Liver (tissue), 9 donors: ENCODE results near the gene IWS1. TPM values are rescaled to one million over a fixed set of nuclear protein-coding genes. Genes with fewer than 3 reads are reported as not detected.
"Not testable (repeated sequence)": the region's sequence is repeated elsewhere in the genome, so short reads cannot be mapped to it uniquely, and the experiment has no call there.

Experiments
- DNase-seq: peaks from one replicate; pipeline ENCODE4 v3.0.0-alpha.2; 2017; ENCODE audit warnings: low spot score
- H3K27ac ChIP-seq, 2 donors: one replicate each; pipeline ENCODE4 v1.7.0; 2013; ENCODE audit warnings: inconsistent platforms in 2 of 2, low read length in 2 of 2, control low read depth in 1 of 2, low read depth in 1 of 2, mild to moderate bottlenecking in 1 of 2
- H3K27me3 ChIP-seq, 4 donors: one replicate each; pipeline versions ENCODE4 v1.6.1 to v1.7.0; 2013; ENCODE audit warnings: low read length in 3 of 4, inconsistent platforms in 1 of 4, mild to moderate bottlenecking in 1 of 4, moderate library complexity in 1 of 4; ENCODE audit not compliant: control insufficient read depth in 4 of 4, insufficient read depth in 4 of 4
- H3K36me3 ChIP-seq, 4 donors: one replicate each; pipeline versions ENCODE4 v1.6.1 to v1.7.0; 2013; ENCODE audit warnings: low read length in 3 of 4, mild to moderate bottlenecking in 3 of 4, low read depth in 1 of 4, moderate library complexity in 1 of 4; ENCODE audit not compliant: control insufficient read depth in 4 of 4, insufficient read depth in 3 of 4
- H3K4me1 ChIP-seq, 4 donors: one replicate each; pipeline versions ENCODE4 v1.6.1 to v1.7.0; 2013; ENCODE audit warnings: low read length in 3 of 4, mild to moderate bottlenecking in 3 of 4, moderate library complexity in 1 of 4; ENCODE audit not compliant: control insufficient read depth in 4 of 4, insufficient read depth in 4 of 4
- H3K4me3 ChIP-seq, 3 donors: one replicate each; pipeline versions ENCODE4 v1.6.1 to v1.7.0; 2013; ENCODE audit warnings: low read length in 3 of 3, control low read depth in 1 of 3, low read depth in 1 of 3, mild to moderate bottlenecking in 1 of 3
- H3K9ac ChIP-seq, 2 donors: one replicate each; pipeline ENCODE4 v1.7.0; 2013; ENCODE audit warnings: low read length in 2 of 2, mild to moderate bottlenecking in 2 of 2, moderate library complexity in 2 of 2, control low read depth in 1 of 2, low read depth in 1 of 2
- H3K9me3 ChIP-seq, 4 donors: one replicate each; pipeline versions ENCODE4 v1.6.1 to v1.7.0; 2013; ENCODE audit warnings: low read length in 3 of 4; ENCODE audit not compliant: control insufficient read depth in 4 of 4
- EGR1 ChIP-seq, 2 donors: IDR thresholded peaks; 2 replicates each; pipeline ENCODE4 v1.6.1; 2016 to 2018; ENCODE audit warnings: antibody characterized with exemption in 2 of 2, low read depth in 2 of 2
- FOXA1 ChIP-seq: IDR thresholded peaks from 2 replicates; pipeline ENCODE4 v1.6.1; 2016; ENCODE audit warnings: antibody characterized with exemption
- FOXA2 ChIP-seq: IDR thresholded peaks from 2 replicates; pipeline ENCODE4 v1.6.1; 2016; ENCODE audit warnings: antibody characterized with exemption
- HNF4G ChIP-seq: IDR thresholded peaks from 2 replicates; pipeline ENCODE4 v1.6.1; 2016; ENCODE audit warnings: antibody characterized with exemption
- NR2F2 ChIP-seq: IDR thresholded peaks from 2 replicates; pipeline ENCODE4 v1.6.1; 2016; ENCODE audit warnings: antibody characterized with exemption
- RAD21 ChIP-seq, 2 donors: IDR thresholded peaks; 2 replicates each; pipeline ENCODE4 v1.6.1; 2016; ENCODE audit warnings: antibody characterized with exemption in 2 of 2, mild to moderate bottlenecking in 2 of 2
- RXRA ChIP-seq, 2 donors: IDR thresholded peaks; 2 replicates each; pipeline ENCODE4 v1.6.1; 2017 to 2018; ENCODE audit warnings: antibody characterized with exemption in 2 of 2, mild to moderate bottlenecking in 1 of 2
- SP1 ChIP-seq: IDR thresholded peaks from 2 replicates; pipeline ENCODE4 v1.6.1; 2018; ENCODE audit warnings: antibody characterized with exemption, mild to moderate bottlenecking
- TAF1 ChIP-seq: conservative IDR thresholded peaks from 2 replicates; pipeline ENCODE4 v1.6.1; 2016; ENCODE audit warnings: antibody characterized with exemption, mild to moderate bottlenecking
- YY1 ChIP-seq: IDR thresholded peaks from 2 replicates; pipeline ENCODE4 v1.6.1; 2016; ENCODE audit warnings: antibody characterized with exemption, mild to moderate bottlenecking
- WGBS: extraction: QIAGEN DNeasy Blood & Tissue Kit; methylation state at CpG from one replicate; pipeline ENCODE4 v1.1.7; 2013; 5-methylcytosine and 5-hydroxymethylcytosine counted together
- polyA plus RNA-seq, 2 donors: library from polyadenylated mRNA; stranded (reverse) in 1 of 2; unstranded in 1 of 2; fragments of 200-250 nt in 1 of 2; fragments of >200 nt in 1 of 2; fragmentation: Nextera tagmentation in 1 of 2; extraction: Ambion mirVana in 1 of 2; gene quantifications; one replicate each; pipeline versions ENCODE4 v1.2.1 to v1.2.3, GENCODE V29; 2013 to 2015
- total RNA-seq, 2 donors: library from RNA; depleted of rRNA; stranded (reverse); fragments of >200 nt; gene quantifications; one replicate each; pipeline ENCODE4 v1.2.3, GENCODE V29; 2014
- TF ChIP-seq, protein P1 (sequence below): IDR thresholded peaks from 2 replicates; pipeline ENCODE4 v1.6.1; 2016; ENCODE audit warnings: antibody characterized with exemption
- TF ChIP-seq, protein P2 (sequence below): IDR thresholded peaks from 2 replicates; pipeline ENCODE4 v1.6.1; 2016; ENCODE audit warnings: antibody characterized with exemption
- TF ChIP-seq, protein P3 (sequence below): IDR thresholded peaks from 2 replicates; pipeline ENCODE4 v1.6.1; 2016; ENCODE audit warnings: antibody characterized with exemption, mild to moderate bottlenecking
- TF ChIP-seq, protein P4 (sequence below): IDR thresholded peaks from 2 replicates; pipeline ENCODE4 v1.6.1; 2016; ENCODE audit warnings: antibody characterized with exemption
- donor health status: healthy.
- donor health status: healthy.
- donor health status: healthy.
- donor health status: healthy.
- donor health status: healthy.

IWS1 gene
- total and polyA plus RNA-seq, 4 donors: 13.0 to 28.9 (median 22.8) TPM

DNA sequence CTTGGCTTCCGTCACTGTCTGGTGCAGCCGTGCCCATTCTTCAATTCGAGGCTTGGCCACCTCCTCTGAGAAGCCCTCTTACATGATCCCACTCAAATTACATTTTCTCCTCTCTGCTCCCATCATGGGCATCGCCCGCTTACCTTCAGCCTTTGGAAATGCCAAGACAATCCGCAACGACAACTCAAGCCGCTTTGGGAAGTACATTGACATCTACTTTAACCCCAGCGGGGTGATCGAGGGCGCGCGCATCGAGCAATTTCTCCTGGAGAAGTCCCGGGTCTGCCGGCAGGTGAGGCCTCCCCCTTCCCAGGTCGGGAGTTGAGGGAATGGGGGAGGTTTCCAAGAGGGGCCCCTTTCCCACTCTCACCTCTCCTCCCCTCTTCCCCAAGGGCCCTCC lies 47.5 kb upstream of the IWS1 start (continued):
- TF ChIP-seq SP1 (no peak), EGR1 (IDR thresholded peaks at IDR 0.05; ENCODE audit: low read depth in 2 of 2) (no peak), NR2F2 (no peak)

DNA sequence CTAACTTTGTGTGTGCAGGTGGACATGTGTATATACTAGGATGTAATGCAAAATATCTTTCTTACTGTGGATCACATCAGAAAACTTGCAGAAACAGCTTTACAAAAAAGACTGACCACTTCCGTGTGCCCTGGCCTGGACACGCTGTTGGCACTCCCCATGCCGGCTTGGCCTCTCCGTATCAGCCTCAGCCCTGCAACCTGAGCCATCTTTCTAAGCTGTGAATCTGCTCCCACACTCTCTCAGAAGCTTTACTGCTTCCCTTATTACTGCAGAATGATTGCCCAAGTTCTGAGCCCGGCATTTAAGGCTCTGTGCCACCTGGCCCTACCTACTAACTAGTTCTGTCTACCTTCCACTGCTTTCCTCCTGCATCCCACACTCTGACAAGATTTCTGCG lies 47.0 kb upstream of the IWS1 start:
- H3K4me3 ChIP-seq: no peak overlapping the region
- no peaks in the 10 kb centered on the region for H3K36me3 ChIP-seq
- H3K27me3 ChIP-seq: no peaks in the 10 kb centered on the region
- no peaks in the 10 kb centered on the region for H3K9me3 ChIP-seq
- 96% methylated on average over 6 of the region's 6 CpGs for WGBS
- H3K4me1 ChIP-seq: peaks cover 0 to 2% (median 0%) of the 10 kb centered on the region in 4 donors
- H3K9ac ChIP-seq: no peak overlapping the region
- DNase-seq: no peak
- no peak overlapping the region for H3K27ac ChIP-seq
- no peak for TF ChIP-seq TAF1
- TF ChIP-seq, protein P1, sequence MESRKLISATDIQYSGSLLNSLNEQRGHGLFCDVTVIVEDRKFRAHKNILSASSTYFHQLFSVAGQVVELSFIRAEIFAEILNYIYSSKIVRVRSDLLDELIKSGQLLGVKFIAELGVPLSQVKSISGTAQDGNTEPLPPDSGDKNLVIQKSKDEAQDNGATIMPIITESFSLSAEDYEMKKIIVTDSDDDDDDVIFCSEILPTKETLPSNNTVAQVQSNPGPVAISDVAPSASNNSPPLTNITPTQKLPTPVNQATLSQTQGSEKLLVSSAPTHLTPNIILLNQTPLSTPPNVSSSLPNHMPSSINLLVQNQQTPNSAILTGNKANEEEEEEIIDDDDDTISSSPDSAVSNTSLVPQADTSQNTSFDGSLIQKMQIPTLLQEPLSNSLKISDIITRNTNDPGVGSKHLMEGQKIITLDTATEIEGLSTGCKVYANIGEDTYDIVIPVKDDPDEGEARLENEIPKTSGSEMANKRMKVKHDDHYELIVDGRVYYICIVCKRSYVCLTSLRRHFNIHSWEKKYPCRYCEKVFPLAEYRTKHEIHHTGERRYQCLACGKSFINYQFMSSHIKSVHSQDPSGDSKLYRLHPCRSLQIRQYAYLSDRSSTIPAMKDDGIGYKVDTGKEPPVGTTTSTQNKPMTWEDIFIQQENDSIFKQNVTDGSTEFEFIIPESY: no peak
- TF ChIP-seq, protein P2, sequence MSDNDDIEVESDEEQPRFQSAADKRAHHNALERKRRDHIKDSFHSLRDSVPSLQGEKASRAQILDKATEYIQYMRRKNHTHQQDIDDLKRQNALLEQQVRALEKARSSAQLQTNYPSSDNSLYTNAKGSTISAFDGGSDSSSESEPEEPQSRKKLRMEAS: no peak
- no peak for TF ChIP-seq EGR1 (IDR thresholded peaks at IDR 0.05; ENCODE audit: low read depth in 2 of 2)
- TF ChIP-seq, protein P3, sequence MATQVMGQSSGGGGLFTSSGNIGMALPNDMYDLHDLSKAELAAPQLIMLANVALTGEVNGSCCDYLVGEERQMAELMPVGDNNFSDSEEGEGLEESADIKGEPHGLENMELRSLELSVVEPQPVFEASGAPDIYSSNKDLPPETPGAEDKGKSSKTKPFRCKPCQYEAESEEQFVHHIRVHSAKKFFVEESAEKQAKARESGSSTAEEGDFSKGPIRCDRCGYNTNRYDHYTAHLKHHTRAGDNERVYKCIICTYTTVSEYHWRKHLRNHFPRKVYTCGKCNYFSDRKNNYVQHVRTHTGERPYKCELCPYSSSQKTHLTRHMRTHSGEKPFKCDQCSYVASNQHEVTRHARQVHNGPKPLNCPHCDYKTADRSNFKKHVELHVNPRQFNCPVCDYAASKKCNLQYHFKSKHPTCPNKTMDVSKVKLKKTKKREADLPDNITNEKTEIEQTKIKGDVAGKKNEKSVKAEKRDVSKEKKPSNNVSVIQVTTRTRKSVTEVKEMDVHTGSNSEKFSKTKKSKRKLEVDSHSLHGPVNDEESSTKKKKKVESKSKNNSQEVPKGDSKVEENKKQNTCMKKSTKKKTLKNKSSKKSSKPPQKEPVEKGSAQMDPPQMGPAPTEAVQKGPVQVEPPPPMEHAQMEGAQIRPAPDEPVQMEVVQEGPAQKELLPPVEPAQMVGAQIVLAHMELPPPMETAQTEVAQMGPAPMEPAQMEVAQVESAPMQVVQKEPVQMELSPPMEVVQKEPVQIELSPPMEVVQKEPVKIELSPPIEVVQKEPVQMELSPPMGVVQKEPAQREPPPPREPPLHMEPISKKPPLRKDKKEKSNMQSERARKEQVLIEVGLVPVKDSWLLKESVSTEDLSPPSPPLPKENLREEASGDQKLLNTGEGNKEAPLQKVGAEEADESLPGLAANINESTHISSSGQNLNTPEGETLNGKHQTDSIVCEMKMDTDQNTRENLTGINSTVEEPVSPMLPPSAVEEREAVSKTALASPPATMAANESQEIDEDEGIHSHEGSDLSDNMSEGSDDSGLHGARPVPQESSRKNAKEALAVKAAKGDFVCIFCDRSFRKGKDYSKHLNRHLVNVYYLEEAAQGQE: no peak

DNA sequence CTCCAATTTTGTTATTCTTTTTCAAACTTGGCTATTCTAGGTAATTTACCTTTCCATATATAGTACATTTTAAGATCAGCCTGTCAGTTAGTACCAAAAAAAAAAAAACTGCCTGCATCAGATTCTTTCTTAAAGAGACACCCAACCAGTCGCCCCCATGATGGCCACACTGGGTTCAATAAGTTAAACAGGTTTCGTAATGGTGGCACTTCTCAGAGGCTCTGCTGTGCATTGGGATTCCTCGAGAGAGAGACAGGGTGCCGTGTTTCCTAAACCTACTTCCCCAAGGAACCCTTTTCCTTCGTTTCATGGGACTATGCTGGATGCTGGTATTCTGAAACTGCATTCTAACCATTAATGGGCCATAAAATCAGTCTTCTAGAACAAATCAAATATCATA lies 46.6 kb upstream of the IWS1 start:
- Histone ChIP-seq H3K4me1 (peaks cover 0 to 2% (median 0%) of the 10 kb centered on the region in 4 donors), H3K27ac (no peak overlapping the region), H3K27me3 (no peaks in the 10 kb centered on the region), H3K4me3 (no peak overlapping the region), H3K36me3 (no peaks in the 10 kb centered on the region), H3K9me3 (no peaks in the 10 kb centered on the region), H3K9ac (no peak overlapping the region)
- DNase-seq: no peak
- TF ChIP-seq, protein P2: no peak
- TF ChIP-seq FOXA2 (no peak), YY1 (no peak), EGR1 (IDR thresholded peaks at IDR 0.05; ENCODE audit: low read depth in 2 of 2) (no peak), TAF1 (no peak), HNF4G (no peak), FOXA1 (no peak), RAD21 (IDR thresholded peaks at IDR 0.05) (no peak), RXRA (IDR thresholded peaks at IDR 0.05) (no peak), NR2F2 (no peak)
- TF ChIP-seq, protein P1: no peak
- TF ChIP-seq, protein P4, sequence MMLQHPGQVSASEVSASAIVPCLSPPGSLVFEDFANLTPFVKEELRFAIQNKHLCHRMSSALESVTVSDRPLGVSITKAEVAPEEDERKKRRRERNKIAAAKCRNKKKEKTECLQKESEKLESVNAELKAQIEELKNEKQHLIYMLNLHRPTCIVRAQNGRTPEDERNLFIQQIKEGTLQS: no peak
- WGBS: 89% methylated on average over 5 of the region's 5 CpGs

DNA sequence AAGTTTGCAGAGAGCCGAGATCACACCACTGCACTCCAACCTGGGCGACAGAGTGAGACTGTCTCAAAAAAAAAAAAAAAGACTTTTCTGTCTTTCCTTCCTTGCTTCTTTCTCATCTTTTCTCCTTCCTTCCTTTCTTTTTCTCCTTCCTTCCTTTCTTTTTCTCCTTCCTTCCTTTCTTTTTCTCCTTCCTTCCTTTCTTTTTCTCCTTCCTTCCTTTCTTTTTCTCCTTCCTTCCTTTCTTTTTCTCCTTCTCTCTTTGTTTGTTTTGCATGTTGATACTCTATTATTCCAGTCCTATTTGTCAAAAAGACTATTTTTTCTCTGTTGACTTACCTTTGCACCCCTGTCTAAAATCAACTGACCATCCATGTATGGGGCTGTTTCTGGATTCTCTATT lies 46.1 kb upstream of the IWS1 start:
- not testable (repeated sequence) for H3K27me3 ChIP-seq, H3K9me3 ChIP-seq, H3K27ac ChIP-seq, H3K9ac ChIP-seq, H3K36me3 ChIP-seq, DNase-seq, H3K4me1 ChIP-seq, H3K4me3 ChIP-seq
- 96% methylated on average over 2 of the region's 2 CpGs for WGBS
